SH-SY5Y (cell line): Measurements from ENCODE around the gene RAC3.

Experiments used
- GATA2 ChIP-seq: IDR thresholded peaks from 2 replicates; pipeline ENCODE4 v1.6.1; 2011; ENCODE audit warnings: mild to moderate bottlenecking, low read depth, low read length
- GATA3 ChIP-seq: IDR thresholded peaks from 2 replicates; pipeline ENCODE4 v1.6.1; 2011; ENCODE audit warnings: low read depth, mild to moderate bottlenecking, low read length, moderate library complexity

Gene RAC3

DNA sequence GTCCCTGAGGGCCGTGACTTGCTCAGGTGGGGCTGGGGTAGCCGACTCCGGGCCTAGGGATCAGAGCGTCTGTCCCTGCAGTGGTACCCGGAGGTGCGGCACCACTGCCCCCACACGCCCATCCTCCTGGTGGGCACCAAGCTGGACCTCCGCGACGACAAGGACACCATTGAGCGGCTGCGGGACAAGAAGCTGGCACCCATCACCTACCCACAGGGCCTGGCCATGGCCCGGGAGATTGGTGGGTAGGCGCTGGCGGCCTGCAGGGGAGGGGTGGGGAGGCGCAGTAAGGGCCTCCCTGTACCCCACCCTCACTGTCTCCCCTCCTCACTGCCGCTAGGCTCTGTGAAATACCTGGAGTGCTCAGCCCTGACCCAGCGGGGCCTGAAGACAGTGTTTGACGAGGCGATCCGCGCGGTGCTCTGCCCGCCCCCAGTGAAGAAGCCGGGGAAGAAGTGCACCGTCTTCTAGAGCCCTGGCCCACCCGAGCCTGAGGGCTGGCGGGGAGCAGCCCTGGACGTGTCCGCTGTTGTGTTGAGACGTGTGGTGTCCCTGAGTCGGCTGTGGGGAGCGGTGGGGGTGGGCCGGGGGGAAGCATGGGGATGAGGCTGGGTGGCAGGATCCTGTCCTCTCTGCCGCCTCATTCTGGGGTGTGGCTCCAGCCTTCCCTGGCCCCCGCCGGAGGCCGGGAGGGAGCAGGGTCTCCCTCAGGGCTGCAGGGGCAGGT is 2.0 kb downstream of the RAC3 start:
- TF ChIP-seq GATA2, result no peak
- TF ChIP-seq GATA3, result no peak

GRCh38 chr17:82034371-82035011 is 3.0 kb downstream of the RAC3 start:
- no peak for TF ChIP-seq GATA2
- TF ChIP-seq GATA3, result no peak

- TF ChIP-seq GATA3, result no peak
- no peak for TF ChIP-seq GATA2
Measured at GRCh38 chr17:82035488-82035887, 4.0 kb downstream of the RAC3 start.

DNA sequence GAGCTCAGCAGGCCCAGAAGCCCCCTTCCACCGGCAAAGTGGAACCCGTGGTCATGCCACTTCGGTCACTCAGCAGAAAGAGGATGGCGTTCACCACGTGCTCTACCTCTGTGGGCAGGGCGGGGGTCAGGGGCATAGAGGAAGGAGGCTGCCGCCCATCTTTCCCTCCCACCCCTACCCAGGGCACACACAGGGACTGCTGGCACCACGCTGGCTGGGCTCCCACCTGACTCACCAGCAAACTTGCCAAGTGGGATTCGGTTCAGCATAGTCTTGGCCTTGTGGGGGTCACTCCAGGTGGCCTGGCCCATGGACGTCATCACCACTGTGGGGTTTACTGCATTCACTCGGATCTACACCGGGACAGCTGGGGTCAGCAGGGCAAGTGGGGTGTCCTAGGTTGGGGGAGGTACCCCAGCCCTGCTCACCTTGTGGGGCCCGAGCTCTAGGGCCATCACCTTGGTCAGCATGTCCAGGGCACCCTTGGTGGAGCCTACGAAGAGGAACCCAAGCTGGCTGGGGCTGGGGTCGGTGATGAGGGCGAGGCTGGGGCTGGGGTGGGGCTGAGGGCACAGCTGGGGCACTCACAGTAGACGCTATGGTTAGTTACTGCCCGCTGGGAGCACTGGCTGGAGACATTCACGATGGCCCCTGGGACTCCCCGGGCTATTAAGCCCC is 4.6 kb downstream of the RAC3 start:
- TF ChIP-seq GATA2 (no peak), GATA3 (no peak)

GRCh38 chr17:82036634-82037091 is 5.2 kb downstream of the RAC3 start:
- no peak for TF ChIP-seq GATA2
- no peak for TF ChIP-seq GATA3

DNA sequence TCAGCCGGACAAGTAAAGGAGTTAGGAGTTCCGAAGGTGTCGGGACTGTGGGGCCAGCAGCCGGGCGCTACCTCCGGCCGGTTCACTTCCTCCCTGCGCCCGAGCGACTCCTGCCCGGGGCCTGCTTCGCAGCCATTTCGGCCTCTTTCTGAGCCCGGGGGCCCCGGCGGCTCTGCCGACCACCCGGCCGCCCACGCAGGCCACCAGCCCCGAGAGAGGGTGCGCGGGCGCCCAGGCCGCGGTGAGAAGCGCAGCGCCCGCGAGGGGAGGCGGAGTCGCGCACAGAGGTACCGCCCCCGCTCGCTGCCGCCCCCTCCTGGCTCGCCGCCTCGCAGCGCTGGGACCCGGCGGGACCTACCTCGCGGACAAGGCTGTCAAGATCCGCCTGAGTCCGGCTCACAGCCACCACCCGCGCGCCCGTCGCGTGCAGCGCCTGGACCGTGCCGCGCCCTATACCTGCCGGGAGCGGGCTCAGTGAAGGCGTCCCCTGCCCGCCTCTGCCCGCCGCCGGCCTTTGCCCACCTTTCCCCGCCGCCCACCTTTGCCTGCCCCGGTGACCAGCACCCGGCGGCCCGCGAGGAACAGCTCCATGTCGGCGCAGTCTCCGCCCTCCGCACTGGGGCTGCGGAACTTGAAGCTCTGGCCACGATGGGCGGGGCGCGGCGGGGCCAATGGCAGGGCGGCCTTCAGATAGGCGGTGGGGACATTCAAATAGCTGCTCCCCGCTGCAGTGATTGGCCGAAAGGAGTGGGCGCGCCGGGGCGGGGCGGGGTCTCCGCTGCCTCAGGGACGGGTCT is 5.8 kb downstream of the RAC3 start, which contains the start of gene DCXR:
Gene DCXR, minus strand, starts transcription at position 606 of the 797 bp plus-strand sequence. Its CDS starts 15 bp downstream, at position 591.
- TF ChIP-seq GATA2 (no peak), GATA3 (no peak)

DNA sequence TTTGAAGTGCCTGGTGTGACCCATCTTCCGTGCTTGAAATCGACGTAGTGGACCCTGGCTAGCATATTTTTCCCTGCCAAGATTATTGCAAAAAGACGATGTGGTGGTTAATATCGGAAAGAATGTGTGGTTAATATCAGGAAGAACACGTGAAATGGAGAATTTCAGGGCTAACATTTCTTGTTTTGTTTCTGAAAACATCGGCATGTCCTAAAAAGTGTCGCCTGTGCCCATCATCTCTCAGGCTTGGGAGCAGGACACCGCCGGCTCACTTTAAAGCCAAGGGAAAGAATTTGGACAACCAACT is 6.4 kb downstream of the RAC3 start:
- TF ChIP-seq GATA3 (no peak), GATA2 (no peak)

DNA sequence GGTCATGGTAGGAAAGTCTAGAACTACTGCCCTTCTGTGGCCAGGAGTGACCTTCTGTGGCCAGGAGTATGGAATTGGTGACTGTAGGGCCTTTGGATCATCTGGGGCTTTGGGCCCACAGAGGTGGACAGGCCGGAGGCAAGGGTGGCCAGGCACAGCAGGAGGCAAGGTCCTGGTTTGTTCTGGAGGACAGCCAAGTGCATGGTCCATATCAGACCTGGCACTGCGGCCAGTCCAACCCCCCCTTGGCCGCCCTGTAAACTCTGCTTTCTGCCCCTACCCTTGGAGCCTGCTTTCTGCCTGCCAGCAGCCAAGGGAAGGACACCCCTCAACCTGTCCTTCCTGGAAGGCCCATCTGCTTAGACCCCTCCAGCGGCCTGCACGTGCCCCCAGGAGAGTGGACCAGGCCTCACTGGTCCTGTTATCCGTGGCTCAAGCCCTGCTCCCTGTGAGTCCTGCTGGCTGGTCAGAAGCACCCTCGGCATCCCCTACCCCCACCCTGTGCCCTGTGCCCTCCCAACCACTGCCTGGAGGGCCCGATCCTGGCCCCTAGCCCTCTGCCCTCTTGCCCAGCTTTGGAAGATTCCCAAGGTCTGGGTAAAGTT is 8.3 kb downstream of the RAC3 start:
- no peak for TF ChIP-seq GATA3
- TF ChIP-seq GATA2, result no peak

- no peak for TF ChIP-seq GATA3
- TF ChIP-seq GATA2, result no peak
Measured at GRCh38 chr17:82041144-82041814, 9.8 kb downstream of the RAC3 start.

DNA sequence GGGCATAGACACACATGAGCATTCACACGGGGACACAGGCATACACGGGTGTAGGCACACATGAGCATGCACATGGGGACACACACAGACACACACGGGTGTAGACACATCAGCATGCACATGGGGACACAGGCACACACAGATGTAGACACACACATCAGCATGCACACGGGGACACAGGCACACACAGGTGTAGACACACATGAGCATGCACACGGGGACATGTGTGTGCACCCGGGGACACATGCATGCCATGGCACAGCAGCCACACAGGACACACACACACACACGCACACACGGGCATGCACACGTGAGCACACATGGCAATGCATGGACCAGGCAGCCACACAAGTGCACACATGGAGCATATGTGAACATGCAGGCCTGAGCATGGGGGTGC is 11.2 kb downstream of the RAC3 start:
- TF ChIP-seq GATA3 (no peak), GATA2 (no peak)

- TF ChIP-seq GATA3 (no peak), GATA2 (no peak)
Measured at GRCh38 chr17:82043507-82043906, 12.0 kb downstream of the RAC3 start.

GRCh38 chr17:82045936-82046484 is 14.5 kb downstream of the RAC3 start:
- TF ChIP-seq GATA3 (no peak), GATA2 (no peak)

DNA sequence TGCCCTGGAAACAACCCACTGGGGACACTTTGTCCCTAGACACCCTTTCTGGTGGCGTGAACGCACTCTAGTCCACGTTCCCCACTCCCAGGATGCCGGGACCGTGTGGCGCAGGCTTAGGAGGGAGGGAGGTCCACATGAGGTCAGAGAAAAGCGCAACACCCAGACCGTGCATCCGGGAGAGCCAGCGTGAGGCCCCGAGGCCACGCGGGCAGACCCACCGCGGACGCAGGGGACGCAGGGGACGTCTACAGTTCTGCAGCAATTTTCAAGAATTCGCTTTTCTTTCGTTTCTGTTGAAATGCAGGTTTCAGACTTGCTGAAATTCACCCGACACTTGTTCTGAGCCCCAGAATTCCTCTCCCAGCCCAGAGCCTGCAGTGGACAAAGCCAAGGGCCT is 15.4 kb downstream of the RAC3 start:
- TF ChIP-seq GATA3, result no peak
- TF ChIP-seq GATA2, result no peak

DNA sequence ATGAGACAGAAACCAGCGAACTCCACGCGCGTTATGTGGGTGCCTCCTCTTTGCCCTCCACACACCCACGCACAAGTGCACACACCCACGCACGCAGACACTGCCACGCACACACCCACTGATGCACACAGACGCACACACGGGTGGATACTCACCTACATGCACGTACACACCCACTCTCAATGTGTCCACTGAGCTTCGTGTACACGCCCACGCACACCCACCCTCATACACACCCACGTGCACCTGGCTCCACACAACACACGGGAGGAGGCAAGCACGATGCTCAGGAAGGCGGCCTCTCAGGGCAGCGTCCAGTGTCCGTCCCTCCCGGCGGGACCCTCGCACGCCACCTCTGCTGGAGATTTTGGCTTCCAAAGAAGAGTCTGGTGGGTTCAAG is 15.9 kb downstream of the RAC3 start:
- TF ChIP-seq GATA3, result no peak
- TF ChIP-seq GATA2, result no peak
